Loucy (cell line): Measurements from ENCODE around the gene MTX2.

Source experiments
- H2AFZ ChIP-seq: fragments of 200-600 bp; sonication (generic); 2 replicates; pipeline ENCODE4 v1.6.0; 2016; ENCODE audit warnings: antibody characterized with exemption, mild to moderate bottlenecking, low read length, moderate library complexity
- H3F3A ChIP-seq: fragments of 200-600 bp; 2 replicates; pipeline ENCODE4 v1.6.0; 2016; ENCODE audit warnings: antibody characterized with exemption, low read depth, mild to moderate bottlenecking
- H3K27me3 ChIP-seq: fragments of 200-600 bp; sonication (generic); 2 replicates; pipeline ENCODE4 v1.6.1; 2014; ENCODE audit warnings: low read length, mild to moderate bottlenecking; ENCODE audit not compliant: insufficient read depth, poor library complexity, severe bottlenecking
- H3K36me3 ChIP-seq: fragments of 200-600 bp; sonication (generic); 2 replicates; pipeline ENCODE4 v1.6.1; 2016; ENCODE audit warnings: low read length; ENCODE audit not compliant: insufficient read depth
- H3K4me1 ChIP-seq: fragments of 200-600 bp; sonication (generic); 2 replicates; pipeline ENCODE4 v1.5.1; 2014; ENCODE audit warnings: low read length, mild to moderate bottlenecking; ENCODE audit not compliant: insufficient read depth, poor library complexity, severe bottlenecking
- H3K4me2 ChIP-seq: fragments of 200-600 bp; sonication (generic); 2 replicates; pipeline ENCODE4 v1.6.0; 2014; ENCODE audit warnings: antibody characterized with exemption, low read length, low read depth, mild to moderate bottlenecking; ENCODE audit not compliant: poor library complexity, severe bottlenecking
- H3K4me3 ChIP-seq: fragments of 200-600 bp; sonication (generic); 2 replicates; pipeline ENCODE4 v1.5.1; 2014; ENCODE audit warnings: low read length, mild to moderate bottlenecking, mixed read lengths; ENCODE audit not compliant: poor library complexity, severe bottlenecking
- H3K79me2 ChIP-seq: fragments of 200-600 bp; sonication (generic); 2 replicates; pipeline ENCODE4 v1.6.1; 2014; ENCODE audit warnings: low read length; ENCODE audit not compliant: insufficient read depth
- H3K9ac ChIP-seq: fragments of 200-600 bp; sonication (generic); 2 replicates; pipeline ENCODE4 v1.6.0; 2014; ENCODE audit warnings: mild to moderate bottlenecking, low read depth, low read length, moderate library complexity; ENCODE audit not compliant: poor library complexity, severe bottlenecking
- H3K9me2 ChIP-seq: fragments of 200-600 bp; sonication (generic); replicated peaks from 2 replicates; pipeline ENCODE4 v1.6.1; 2016; ENCODE audit warnings: low read depth, low read length, mixed read lengths
- H3K9me3 ChIP-seq: fragments of 200-600 bp; sonication (generic); 2 replicates; pipeline ENCODE4 v1.6.1; 2014; ENCODE audit warnings: mild to moderate bottlenecking, antibody characterized with exemption, low read length, low read depth; ENCODE audit not compliant: insufficient read depth
- H4K20me1 ChIP-seq: fragments of 200-600 bp; sonication (generic); 2 replicates; pipeline ENCODE4 v1.6.0; 2014; ENCODE audit warnings: antibody characterized with exemption, low read length, mild to moderate bottlenecking; ENCODE audit not compliant: insufficient read depth, poor library complexity, severe bottlenecking
- EZH2phosphoT487 ChIP-seq: fragments of 200-600 bp; IDR thresholded peaks from 2 replicates; pipeline ENCODE4 v1.6.1; 2018; ENCODE audit warnings: antibody characterized with exemption, mild to moderate bottlenecking, moderate library complexity, borderline replicate concordance
- TF ChIP-seq, protein P1 (sequence below): fragments of 200-600 bp; sonication (generic); conservative IDR thresholded peaks from 2 replicates; pipeline ENCODE4 v1.5.1; 2014; ENCODE audit warnings: mild to moderate bottlenecking, antibody characterized with exemption, low read length

MTX2 gene

DNA sequence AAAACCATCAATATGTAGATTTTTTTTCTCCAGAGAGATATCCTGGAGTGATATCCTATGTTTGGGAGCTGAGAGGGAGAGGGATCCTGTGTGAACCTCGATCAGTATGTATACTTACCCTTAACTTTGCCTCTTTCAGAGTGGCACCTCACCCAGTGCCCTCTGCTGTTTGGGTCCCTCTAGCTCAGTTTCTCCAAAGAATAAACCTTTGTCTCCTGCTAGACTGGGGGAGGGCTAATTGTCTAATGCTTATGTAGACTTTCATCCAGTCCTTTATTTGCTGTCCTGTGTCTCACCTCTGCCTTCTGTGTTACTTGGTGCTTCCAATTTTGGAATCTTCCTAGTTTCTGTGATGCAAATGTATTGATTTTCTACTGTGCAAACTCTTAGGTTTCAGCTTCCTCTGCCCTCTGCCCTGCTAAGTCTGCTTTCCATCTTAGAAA lies 48.4 kb downstream of the MTX2 start:
- Histone ChIP-seq H3K9me2 (no peaks in the 10 kb centered on the region), H4K20me1 (no peaks in the 10 kb centered on the region), H3K9me3 (no peaks in the 10 kb centered on the region), H3K36me3 (peaks cover 5% of the 10 kb centered on the region; the same call in 1 of the 2 replicates), H3K9ac (no peak overlapping the region), H3K27me3 (no peaks in the 10 kb centered on the region), H3K4me2 (no peak overlapping the region), H3K79me2 (no peaks in the 10 kb centered on the region), H2AFZ (no peak overlapping the region), H3K4me3 (no peak overlapping the region), H3F3A (no peaks in the 10 kb centered on the region), H3K4me1 (no peaks in the 10 kb centered on the region)
- TF ChIP-seq, protein P1, sequence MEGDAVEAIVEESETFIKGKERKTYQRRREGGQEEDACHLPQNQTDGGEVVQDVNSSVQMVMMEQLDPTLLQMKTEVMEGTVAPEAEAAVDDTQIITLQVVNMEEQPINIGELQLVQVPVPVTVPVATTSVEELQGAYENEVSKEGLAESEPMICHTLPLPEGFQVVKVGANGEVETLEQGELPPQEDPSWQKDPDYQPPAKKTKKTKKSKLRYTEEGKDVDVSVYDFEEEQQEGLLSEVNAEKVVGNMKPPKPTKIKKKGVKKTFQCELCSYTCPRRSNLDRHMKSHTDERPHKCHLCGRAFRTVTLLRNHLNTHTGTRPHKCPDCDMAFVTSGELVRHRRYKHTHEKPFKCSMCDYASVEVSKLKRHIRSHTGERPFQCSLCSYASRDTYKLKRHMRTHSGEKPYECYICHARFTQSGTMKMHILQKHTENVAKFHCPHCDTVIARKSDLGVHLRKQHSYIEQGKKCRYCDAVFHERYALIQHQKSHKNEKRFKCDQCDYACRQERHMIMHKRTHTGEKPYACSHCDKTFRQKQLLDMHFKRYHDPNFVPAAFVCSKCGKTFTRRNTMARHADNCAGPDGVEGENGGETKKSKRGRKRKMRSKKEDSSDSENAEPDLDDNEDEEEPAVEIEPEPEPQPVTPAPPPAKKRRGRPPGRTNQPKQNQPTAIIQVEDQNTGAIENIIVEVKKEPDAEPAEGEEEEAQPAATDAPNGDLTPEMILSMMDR: no peak
- TF ChIP-seq EZH2phosphoT487: no peak

DNA sequence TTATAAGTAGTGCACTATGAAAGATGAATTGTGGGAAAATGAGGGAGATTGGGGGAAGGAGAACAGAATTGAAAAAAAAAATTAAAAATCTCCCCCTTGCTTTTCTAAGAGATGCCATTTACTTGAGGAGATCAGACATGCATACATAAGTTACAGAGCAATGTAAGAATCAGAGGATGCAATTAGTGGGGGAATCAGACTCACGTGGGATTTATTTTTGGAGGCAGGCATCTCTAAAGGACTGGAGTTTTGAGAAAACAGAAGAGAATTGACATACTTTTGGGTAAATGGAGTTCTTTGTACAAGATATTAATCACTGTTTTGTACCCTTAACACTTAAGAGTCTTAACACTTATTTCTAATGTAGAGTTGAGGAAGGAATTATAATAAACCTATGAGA lies 52.7 kb downstream of the MTX2 start:
- Histone ChIP-seq H2AFZ (no peak overlapping the region), H3K4me1 (no peaks in the 10 kb centered on the region), H3K9me2 (no peaks in the 10 kb centered on the region)

GRCh38 chr2:176324862-176325261 lies 55.6 kb downstream of the MTX2 start:
- Histone ChIP-seq H3K9me2 (no peaks in the 10 kb centered on the region), H3K79me2 (no peaks in the 10 kb centered on the region), H3K4me2 (no peak overlapping the region)

More for the DNA sequence above, 52.7 kb downstream of the MTX2 start:
- Histone ChIP-seq H3F3A (no peaks in the 10 kb centered on the region), H3K27me3 (no peaks in the 10 kb centered on the region), H3K4me3 (no peak overlapping the region), H3K9ac (no peak overlapping the region), H3K36me3 (peaks cover 5% of the 10 kb centered on the region; the same call in 1 of the 2 replicates), H3K79me2 (no peaks in the 10 kb centered on the region), H3K9me3 (no peaks in the 10 kb centered on the region), H4K20me1 (no peaks in the 10 kb centered on the region), H3K4me2 (no peak overlapping the region)
- TF ChIP-seq, protein P1: no peak
- TF ChIP-seq EZH2phosphoT487: no peak

More at GRCh38 chr2:176324862-176325261, 55.6 kb downstream of the MTX2 start:
- TF ChIP-seq, protein P1: no peak
- no peak for TF ChIP-seq EZH2phosphoT487
- Histone ChIP-seq H3K9me3 (no peaks in the 10 kb centered on the region), H3K9ac (no peak overlapping the region), H3K27me3 (no peaks in the 10 kb centered on the region), H4K20me1 (no peaks in the 10 kb centered on the region), H3K4me1 (no peaks in the 10 kb centered on the region), H3K36me3 (peaks cover 13% of the 10 kb centered on the region; the same call in 1 of the 2 replicates), H2AFZ (no peak overlapping the region), H3K4me3 (no peak overlapping the region), H3F3A (no peaks in the 10 kb centered on the region)
